Measurements from ENCODE around the gene OR10V1.

OR10V1 gene

GRCh38 chr11:59756845-59757244, 43.2 kb upstream of the OR10V1 start:
- H3K27me3 ChIP-seq, result no peaks in the 10 kb centered on the region
- DNase-seq, result peak in 1 of 2 donors; percentile 67
- H3K4me1 ChIP-seq, result peaks cover 0 to 24% (median 10%) of the 10 kb centered on the region in 4 donors
- no peak for TF ChIP-seq CTCF (IDR thresholded peaks at IDR 0.05)
- H3K36me3 ChIP-seq, result no peaks in the 10 kb centered on the region
- no peaks in the 10 kb centered on the region for H3K9me3 ChIP-seq
- H3K27ac ChIP-seq, result peak overlapping the region; percentile 91 to 94
- intact Hi-C loops (cut with DNase I; ENCODE audit: low total_unique reads), result loop anchor here (5.0 to 10.0 kb wide), 2 partner anchors 90 to 212 kb away; partner anchors contain the start of gene PATL1
- peak overlapping the region; percentile 80 to 90 for H3K4me3 ChIP-seq

- H3K9me3 ChIP-seq, result no peaks in the 10 kb centered on the region
- no peaks in the 10 kb centered on the region for H3K27me3 ChIP-seq
- no peaks in the 10 kb centered on the region for H3K36me3 ChIP-seq
- intact Hi-C loops (cut with DNase I; ENCODE audit: low total_unique reads), result loop anchor here (5.0 to 10.0 kb wide), 2 partner anchors 89 to 212 kb away; partner anchors contain the start of gene PATL1
- peak overlapping the region; percentile 80 to 90 for H3K4me3 ChIP-seq
- no peak for DNase-seq
- H3K4me1 ChIP-seq, result peaks cover 0 to 24% (median 10%) of the 10 kb centered on the region in 4 donors
- H3K27ac ChIP-seq, result peak overlapping the region; percentile 91 to 94
- TF ChIP-seq CTCF (IDR thresholded peaks at IDR 0.05), result no peak
Observed at GRCh38 chr11:59756558-59756840, 42.9 kb upstream of the OR10V1 start.

GRCh38 chr11:59755701-59756557, 42.3 kb upstream of the OR10V1 start:
- Histone ChIP-seq H3K9me3 (no peaks in the 10 kb centered on the region), H3K4me3 (peak overlapping the region; percentile 80 to 90), H3K27ac (peak overlapping the region; percentile 91 to 94), H3K27me3 (no peaks in the 10 kb centered on the region), H3K36me3 (no peaks in the 10 kb centered on the region), H3K4me1 (peaks cover 0 to 24% (median 10%) of the 10 kb centered on the region in 4 donors)
- intact Hi-C loops (cut with DNase I; ENCODE audit: low total_unique reads), result loop anchor here (2.0 to 10.0 kb wide), 3 partner anchors 47 to 211 kb away; partner anchors contain the start of gene PATL1
- no peak for TF ChIP-seq CTCF (IDR thresholded peaks at IDR 0.05)
- DNase-seq, result peak; percentile 82 to 92

GRCh38 chr11:59754859-59755700, 41.4 kb upstream of the OR10V1 start, which contains the start of gene STX3:
Gene STX3, plus strand, starts transcription at chr11:59755376. Its CDS starts 230 bp downstream, at chr11:59755606.
- TF ChIP-seq CTCF (IDR thresholded peaks at IDR 0.05), result no peak
- H3K4me1 ChIP-seq, result peaks cover 0 to 24% (median 10%) of the 10 kb centered on the region in 4 donors
- peak within 1 kb of the TSS; percentile 80 to 90 for H3K4me3 ChIP-seq
- H3K36me3 ChIP-seq, result no peaks in the 10 kb centered on the region
- no peaks in the 10 kb centered on the region for H3K27me3 ChIP-seq
- no peaks in the 10 kb centered on the region for H3K9me3 ChIP-seq
- peak within 1 kb of the TSS; percentile 91 to 94 for H3K27ac ChIP-seq
- intact Hi-C loops (cut with DNase I; ENCODE audit: low total_unique reads), result loop anchor here (2.0 to 10.0 kb wide), 3 partner anchors 48 to 210 kb away; partner anchors contain the start of gene PATL1
- DNase-seq, result peak; percentile 54 to 86

GRCh38 chr11:59754494-59754858, 40.8 kb upstream of the OR10V1 start:
- H3K27ac ChIP-seq, result peak overlapping the region; percentile 91 to 94
- intact Hi-C loops (cut with DNase I; ENCODE audit: low total_unique reads), result loop anchor here (2.0 to 10.0 kb wide), 2 partner anchors 48 to 210 kb away; no protein-coding TSS in a partner anchor

More at GRCh38 chr11:59754494-59754858, 40.8 kb upstream of the OR10V1 start:
- Histone ChIP-seq H3K4me3 (peak overlapping the region; percentile 80 to 90), H3K9me3 (no peaks in the 10 kb centered on the region), H3K36me3 (no peaks in the 10 kb centered on the region), H3K27me3 (no peaks in the 10 kb centered on the region), H3K4me1 (peaks cover 0 to 24% (median 10%) of the 10 kb centered on the region in 4 donors)
- no peak for DNase-seq
- TF ChIP-seq CTCF (IDR thresholded peaks at IDR 0.05), result no peak

Data from tibial artery (tissue), 4 donors.